ENCODE results near the gene SDHAF4.
"Not testable (repeated sequence)": the region's sequence is repeated elsewhere in the genome, so short reads cannot be mapped to it uniquely, and the experiment has no call there.

The SDHAF4 gene

DNA sequence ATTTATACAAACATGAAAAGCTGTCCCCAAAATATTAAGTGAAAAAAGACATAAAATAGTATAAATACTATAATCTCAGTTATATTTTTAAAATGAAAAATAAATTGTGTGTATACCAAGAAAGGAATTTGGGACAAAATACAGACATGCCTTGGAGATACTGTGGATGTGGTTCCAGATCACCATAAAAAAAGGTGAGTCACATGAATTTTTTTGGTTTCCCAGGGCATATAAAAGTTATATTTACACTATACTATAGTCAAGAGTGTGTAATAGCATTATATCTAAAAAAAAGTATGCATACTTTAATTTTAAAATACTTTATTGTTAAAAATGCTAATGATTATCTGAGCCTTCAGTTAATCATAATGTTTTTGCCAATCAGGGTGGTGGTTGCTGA lies 17.4 kb upstream of the SDHAF4 start:
- H3K36me3 Mint-ChIP-seq (ENCODE audit: low read depth), result peaks cover 15% of the 10 kb centered on the region
- no peak overlapping the region for H3K27ac Mint-ChIP-seq
- TF ChIP-seq, protein P1, sequence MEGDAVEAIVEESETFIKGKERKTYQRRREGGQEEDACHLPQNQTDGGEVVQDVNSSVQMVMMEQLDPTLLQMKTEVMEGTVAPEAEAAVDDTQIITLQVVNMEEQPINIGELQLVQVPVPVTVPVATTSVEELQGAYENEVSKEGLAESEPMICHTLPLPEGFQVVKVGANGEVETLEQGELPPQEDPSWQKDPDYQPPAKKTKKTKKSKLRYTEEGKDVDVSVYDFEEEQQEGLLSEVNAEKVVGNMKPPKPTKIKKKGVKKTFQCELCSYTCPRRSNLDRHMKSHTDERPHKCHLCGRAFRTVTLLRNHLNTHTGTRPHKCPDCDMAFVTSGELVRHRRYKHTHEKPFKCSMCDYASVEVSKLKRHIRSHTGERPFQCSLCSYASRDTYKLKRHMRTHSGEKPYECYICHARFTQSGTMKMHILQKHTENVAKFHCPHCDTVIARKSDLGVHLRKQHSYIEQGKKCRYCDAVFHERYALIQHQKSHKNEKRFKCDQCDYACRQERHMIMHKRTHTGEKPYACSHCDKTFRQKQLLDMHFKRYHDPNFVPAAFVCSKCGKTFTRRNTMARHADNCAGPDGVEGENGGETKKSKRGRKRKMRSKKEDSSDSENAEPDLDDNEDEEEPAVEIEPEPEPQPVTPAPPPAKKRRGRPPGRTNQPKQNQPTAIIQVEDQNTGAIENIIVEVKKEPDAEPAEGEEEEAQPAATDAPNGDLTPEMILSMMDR (IDR thresholded peaks at IDR 0.05; ENCODE audit: unreplicated experiment in 3 of 3), result no peak

DNA sequence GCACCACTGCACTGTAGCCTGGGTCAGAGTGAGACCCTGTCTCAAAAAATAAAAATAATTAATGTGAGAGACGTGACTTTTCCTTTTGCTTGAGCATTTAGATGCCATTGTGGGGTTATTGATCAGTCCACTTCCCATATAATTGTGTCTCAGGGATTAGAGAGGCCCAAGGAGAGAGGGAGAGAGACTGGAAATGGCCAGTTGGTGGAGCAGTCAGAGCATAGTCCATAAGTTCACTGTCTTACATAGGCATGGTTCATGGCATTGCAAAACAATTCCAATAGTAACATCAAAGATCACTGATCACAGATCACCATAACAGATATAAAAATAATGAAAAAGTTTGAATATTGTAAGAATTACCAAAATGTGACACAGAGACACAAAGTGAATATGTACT lies 15.2 kb upstream of the SDHAF4 start:
- peaks cover 15% of the 10 kb centered on the region for H3K36me3 Mint-ChIP-seq (ENCODE audit: low read depth)
- no peak overlapping the region for H3K4me3 Mint-ChIP-seq
- TF ChIP-seq, protein P1 (IDR thresholded peaks at IDR 0.05; ENCODE audit: unreplicated experiment in 3 of 3), result no peak
- no peaks in the 10 kb centered on the region for H3K9me3 Mint-ChIP-seq
- peaks cover 9% of the 10 kb centered on the region for H3K4me1 Mint-ChIP-seq
- H3K27me3 Mint-ChIP-seq (ENCODE audit: low read depth), result no peaks in the 10 kb centered on the region
- no peak overlapping the region for H3K27ac Mint-ChIP-seq

More for the DNA sequence above, 17.4 kb upstream of the SDHAF4 start:
- Mint-ChIP-seq H3K4me1 (peaks cover 9% of the 10 kb centered on the region), H3K9me3 (no peaks in the 10 kb centered on the region), H3K4me3 (no peak overlapping the region), H3K27me3 (ENCODE audit: low read depth) (no peaks in the 10 kb centered on the region)

DNA sequence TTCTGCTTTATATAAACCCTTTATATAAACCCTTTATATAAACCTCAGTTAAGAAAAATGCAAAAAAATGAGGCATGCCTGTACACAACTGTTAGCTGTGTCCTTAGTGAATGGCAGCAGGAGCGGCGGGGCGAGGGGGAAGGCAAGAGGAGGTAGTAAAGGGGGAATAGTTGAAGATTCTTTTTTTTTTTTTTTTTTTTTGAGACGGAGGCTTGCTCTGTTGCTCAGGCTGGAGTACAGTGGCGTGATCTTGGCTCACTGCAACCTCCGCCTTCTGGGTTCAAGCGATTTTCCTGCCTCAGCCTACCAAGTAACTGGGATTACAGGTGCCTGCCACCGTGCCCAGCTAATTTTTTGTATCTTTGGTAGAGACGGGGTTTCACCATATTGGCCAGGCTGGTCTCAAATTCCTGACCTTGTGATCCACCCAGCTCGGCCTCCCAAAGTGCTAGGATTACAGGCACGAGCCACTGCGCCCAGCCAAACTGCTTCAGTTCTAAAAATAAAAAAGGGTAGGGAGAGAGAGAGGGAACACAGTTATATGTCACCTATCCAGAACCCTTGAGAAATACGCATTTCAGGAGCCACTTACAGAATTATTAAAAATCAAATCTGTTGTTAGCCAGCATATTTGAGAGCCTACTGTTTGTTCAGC lies 14.3 kb upstream of the SDHAF4 start:
- not testable (repeated sequence) for H3K27ac Mint-ChIP-seq; H3K9me3 Mint-ChIP-seq; H3K4me3 Mint-ChIP-seq; H3K27me3 Mint-ChIP-seq (ENCODE audit: low read depth); H3K4me1 Mint-ChIP-seq
- peaks cover 15% of the 10 kb centered on the region for H3K36me3 Mint-ChIP-seq (ENCODE audit: low read depth)

DNA sequence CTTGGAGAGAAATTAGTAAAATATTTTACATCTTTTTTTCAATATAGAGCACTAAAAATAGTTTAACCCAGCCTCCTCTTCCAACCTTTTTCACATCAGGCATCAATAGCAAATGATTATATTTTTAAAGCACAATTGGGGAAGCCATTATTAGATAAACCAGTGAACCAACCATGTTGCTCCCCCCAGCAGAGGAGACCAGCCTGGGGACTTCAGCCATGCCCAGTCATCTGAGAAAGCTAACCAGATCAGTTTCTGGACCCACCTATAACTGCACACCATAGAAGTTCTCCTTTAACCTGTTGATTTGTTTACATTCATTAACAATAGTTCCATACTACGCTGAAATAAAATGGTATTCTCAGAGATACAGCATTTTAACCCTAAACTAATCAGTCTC lies 13.8 kb upstream of the SDHAF4 start:
- H3K4me1 Mint-ChIP-seq, result peaks cover 5% of the 10 kb centered on the region
- H3K27ac Mint-ChIP-seq, result no peak overlapping the region
- peaks cover 16% of the 10 kb centered on the region for H3K36me3 Mint-ChIP-seq (ENCODE audit: low read depth)
- TF ChIP-seq, protein P1 (IDR thresholded peaks at IDR 0.05; ENCODE audit: unreplicated experiment in 3 of 3), result no peak
- no peaks in the 10 kb centered on the region for H3K9me3 Mint-ChIP-seq
- no peaks in the 10 kb centered on the region for H3K27me3 Mint-ChIP-seq (ENCODE audit: low read depth)
- H3K4me3 Mint-ChIP-seq, result no peak overlapping the region

DNA sequence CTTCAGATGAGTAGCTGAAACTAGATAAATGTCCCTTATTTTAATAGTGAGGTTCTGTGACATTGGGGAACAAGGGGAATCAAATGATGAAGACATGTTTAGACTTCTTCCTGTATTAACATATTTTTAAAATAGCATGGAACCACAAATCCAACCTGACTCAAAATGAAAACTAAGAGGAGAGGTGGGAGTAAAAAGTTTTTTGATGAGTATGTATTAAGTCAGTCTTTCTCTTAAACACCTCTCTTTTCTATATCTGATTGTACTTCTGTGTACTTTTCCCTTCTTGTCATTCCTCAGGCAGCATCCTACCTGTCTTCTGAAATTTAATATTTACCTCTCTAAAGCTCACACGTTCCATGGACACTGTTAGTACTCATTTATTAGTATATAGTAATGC lies 8.7 kb upstream of the SDHAF4 start:
- no peak overlapping the region for H3K4me3 Mint-ChIP-seq
- H3K27ac Mint-ChIP-seq, result no peak overlapping the region
- H3K27me3 Mint-ChIP-seq (ENCODE audit: low read depth), result no peaks in the 10 kb centered on the region
- peaks cover 4% of the 10 kb centered on the region for H3K36me3 Mint-ChIP-seq (ENCODE audit: low read depth)
- TF ChIP-seq, protein P1 (IDR thresholded peaks at IDR 0.05; ENCODE audit: unreplicated experiment in 3 of 3), result no peak
- no peaks in the 10 kb centered on the region for H3K9me3 Mint-ChIP-seq
- no peaks in the 10 kb centered on the region for H3K4me1 Mint-ChIP-seq

DNA sequence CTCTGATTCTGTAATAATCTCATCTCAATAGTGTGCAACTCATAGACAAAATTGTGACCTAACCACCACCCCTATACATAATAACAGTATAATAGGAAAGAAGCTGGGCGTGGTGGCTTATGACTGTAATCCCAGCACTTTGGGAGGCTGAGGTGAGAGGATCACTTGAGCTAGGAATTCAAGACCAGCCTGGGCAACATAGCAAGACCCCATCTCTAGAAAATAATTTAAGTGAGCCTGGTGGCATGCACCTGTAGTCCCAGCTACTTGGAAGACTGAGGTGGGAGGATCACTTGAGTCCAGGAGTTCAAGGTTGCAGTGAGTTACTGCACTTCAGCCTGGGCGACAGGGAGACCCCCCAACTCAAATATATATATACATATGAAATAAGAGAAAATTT lies 4.3 kb upstream of the SDHAF4 start:
- not testable (repeated sequence) for H3K36me3 Mint-ChIP-seq (ENCODE audit: low read depth); H3K4me1 Mint-ChIP-seq; H3K27ac Mint-ChIP-seq; H3K27me3 Mint-ChIP-seq (ENCODE audit: low read depth); H3K4me3 Mint-ChIP-seq; H3K9me3 Mint-ChIP-seq

DNA sequence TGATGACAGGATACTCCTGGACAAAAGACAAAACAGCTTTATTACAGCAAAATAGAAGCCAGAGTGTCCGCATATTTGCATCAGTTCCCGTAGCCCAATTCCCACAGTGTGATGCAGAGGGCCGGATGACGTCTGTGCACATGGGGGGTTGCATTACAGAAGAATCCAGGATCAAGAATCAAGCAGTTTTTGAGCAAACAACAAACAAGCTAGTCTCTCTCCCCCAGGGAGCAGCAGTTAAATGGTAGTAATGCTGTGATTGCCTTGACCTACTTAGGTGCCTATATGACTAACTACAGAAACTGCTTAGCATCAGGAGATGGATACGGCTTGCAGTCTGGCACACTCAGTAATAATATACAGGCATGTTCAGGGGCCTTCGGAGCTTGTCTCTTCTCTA lies 3.2 kb upstream of the SDHAF4 start:
- TF ChIP-seq, protein P1 (IDR thresholded peaks at IDR 0.05; ENCODE audit: unreplicated experiment in 3 of 3), result no peak
- no peaks in the 10 kb centered on the region for H3K9me3 Mint-ChIP-seq
- H3K27ac Mint-ChIP-seq, result no peak overlapping the region
- H3K36me3 Mint-ChIP-seq (ENCODE audit: low read depth), result peaks cover 10% of the 10 kb centered on the region
- H3K4me3 Mint-ChIP-seq, result no peak overlapping the region
- H3K27me3 Mint-ChIP-seq (ENCODE audit: low read depth), result peaks cover 3% of the 10 kb centered on the region
- peaks cover 11% of the 10 kb centered on the region for H3K4me1 Mint-ChIP-seq
